IMR-90 (cell line): ENCODE measurements around the gene RERE. TPM values are rescaled to one million over a fixed set of nuclear protein-coding genes. Genes with fewer than 3 reads are reported as not detected.

Source experiments
- ATAC-seq: fragments of 200-7000 bp; cut with Tn5 transposase; 2 replicates; pipeline ENCODE4 v1.9.1; 2020; ENCODE audit warnings: low read depth, mild to moderate bottlenecking, moderate library complexity
- BruUV-seq: library from RNA; stranded (reverse); fragments of 400-500 nt; replicated peaks from 2 replicates; lab custom pipeline; 2021; lab: Mats Ljungman, UMichigan
- CTCF ChIA-PET: fragments of 300-600 bp; formaldehyde crosslinking; extraction: SDS; loops from one replicate; lab custom pipeline; 2021; ENCODE audit warnings: antibody characterized with exemption; lab: Yijun Ruan, JAX
- POLR2A ChIA-PET: fragments of 300-600 bp; sonication (Branson Sonifier 250); formaldehyde crosslinking; loops from one replicate; lab custom pipeline; 2022; ENCODE audit warnings: antibody characterized with exemption; ENCODE audit not compliant: unreplicated experiment; lab: Charles Lee
- DNase-seq: peaks from one replicate; pipeline ENCODE4 v3.0.0; 2013
- H2AFZ ChIP-seq: replicated peaks from 2 replicates; pipeline ENCODE3; 2013; ENCODE audit warnings: low read length, mild to moderate bottlenecking; ENCODE audit not compliant: poor library complexity
- H2AK5ac ChIP-seq: 2 replicates; pipeline ENCODE4 v1.6.1; 2013; ENCODE audit warnings: low read depth, low read length, inconsistent platforms
- H2AK9ac ChIP-seq: replicated peaks from 2 replicates; pipeline ENCODE3; 2013; ENCODE audit warnings: mild to moderate bottlenecking, low read depth, low read length, moderate library complexity; ENCODE audit not compliant: poor library complexity
- H2BK120ac ChIP-seq: 2 replicates; pipeline ENCODE4 v1.6.1; 2013; ENCODE audit warnings: low read depth, low read length, inconsistent platforms
- H2BK15ac ChIP-seq: 3 replicates; pipeline ENCODE4 v1.6.1; 2013; ENCODE audit warnings: low read depth, low read length, inconsistent platforms
- H2BK20ac ChIP-seq: 2 replicates; pipeline ENCODE4 v1.6.1; 2013; ENCODE audit warnings: low read depth, mild to moderate bottlenecking, inconsistent platforms, low read length, moderate library complexity
- H2BK5ac ChIP-seq: 2 replicates; pipeline ENCODE4 v1.6.1; 2013; ENCODE audit warnings: mild to moderate bottlenecking, low read depth, low read length, inconsistent platforms; ENCODE audit not compliant: poor library complexity, severe bottlenecking
- H3K14ac ChIP-seq: replicated peaks from 2 replicates; pipeline ENCODE4 v1.6.1; 2013; ENCODE audit warnings: low read depth, low read length, inconsistent platforms
- H3K18ac ChIP-seq: 2 replicates; pipeline ENCODE4 v1.6.1; 2013; ENCODE audit warnings: low read depth, low read length, control low read depth
- H3K23ac ChIP-seq: 2 replicates; pipeline ENCODE4 v1.6.1; 2013; ENCODE audit warnings: low read depth, low read length, inconsistent platforms
- H3K27ac ChIP-seq: 2 replicates; pipeline ENCODE4 v1.5.1; 2013; ENCODE audit warnings: mild to moderate bottlenecking, control low read depth, low read length; ENCODE audit not compliant: insufficient read depth
- H3K27me3 ChIP-seq: 2 replicates; pipeline ENCODE4 v1.6.1; 2013; ENCODE audit warnings: low read length; ENCODE audit not compliant: control insufficient read depth, insufficient read depth
- H3K36me3 ChIP-seq: 2 replicates; pipeline ENCODE4 v1.6.1; 2013; ENCODE audit warnings: low read length, mixed read lengths; ENCODE audit not compliant: control insufficient read depth, insufficient read depth
- H3K4ac ChIP-seq: 2 replicates; pipeline ENCODE4 v1.6.1; 2013; ENCODE audit warnings: low read depth, low read length, inconsistent platforms
- H3K4me1 ChIP-seq: 2 replicates; pipeline ENCODE4 v1.6.1; 2013; ENCODE audit warnings: low read length, mixed read lengths; ENCODE audit not compliant: control insufficient read depth, insufficient read depth
- H3K4me2 ChIP-seq: 2 replicates; pipeline ENCODE4 v1.6.1; 2013; ENCODE audit warnings: low read depth, mild to moderate bottlenecking, control low read depth, low read length, moderate library complexity
- H3K4me3 ChIP-seq: 2 replicates; pipeline ENCODE4 v1.5.1; 2013; ENCODE audit warnings: low read depth, mild to moderate bottlenecking, control low read depth, low read length, moderate library complexity; ENCODE audit not compliant: insufficient read depth
- H3K56ac ChIP-seq: 2 replicates; pipeline ENCODE4 v1.6.1; 2013; ENCODE audit warnings: low read length, inconsistent platforms; ENCODE audit not compliant: insufficient read depth; ENCODE audit errors: extremely low read depth
- H3K79me1 ChIP-seq, 2 experiments: 2 replicates each; pipeline ENCODE4 v1.6.1; 2013; ENCODE audit warnings: low read length in 2 of 2, inconsistent platforms in 1 of 2, low read depth in 1 of 2
- H3K9ac ChIP-seq: 2 replicates; pipeline ENCODE4 v1.6.1; 2013; ENCODE audit warnings: low read depth, low read length, control low read depth
- H3K9me1 ChIP-seq: 2 replicates; pipeline ENCODE4 v1.6.1; 2013; ENCODE audit warnings: low read length, inconsistent platforms; ENCODE audit not compliant: insufficient read depth
- H3K9me3 ChIP-seq: 2 replicates; pipeline ENCODE4 v1.6.1; 2013; ENCODE audit warnings: low read length; ENCODE audit not compliant: control insufficient read depth, insufficient read depth
- H4K20me1 ChIP-seq: 2 replicates; pipeline ENCODE4 v1.6.1; 2013; ENCODE audit warnings: low read length, inconsistent platforms; ENCODE audit not compliant: insufficient read depth
- H4K5ac ChIP-seq: 2 replicates; pipeline ENCODE4 v1.6.1; 2013; ENCODE audit warnings: mild to moderate bottlenecking, low read depth, low read length, control low read depth
- H4K8ac ChIP-seq, 2 experiments: 2 replicates each; pipeline ENCODE4 v1.6.1; 2013; ENCODE audit warnings: low read depth in 2 of 2, low read length in 2 of 2, control low read depth in 1 of 2, inconsistent platforms in 1 of 2
- H4K91ac ChIP-seq: 2 replicates; pipeline ENCODE4 v1.6.1; 2013; ENCODE audit warnings: low read depth, low read length, inconsistent platforms; ENCODE audit not compliant: insufficient read depth
- BHLHE40 ChIP-seq: fragments of 150-350 bp; IDR thresholded peaks from 2 replicates; pipeline ENCODE4 v1.6.1; 2016; ENCODE audit warnings: mild to moderate bottlenecking, low read depth, low read length
- CEBPB ChIP-seq: IDR thresholded peaks from 2 replicates; pipeline ENCODE4 v1.6.1; 2012; ENCODE audit warnings: low read depth, low read length, improper control_type of control experiment
- MAFK ChIP-seq: IDR thresholded peaks from 2 replicates; pipeline ENCODE4 v1.6.1; 2012; ENCODE audit warnings: low read depth, low read length, improper control_type of control experiment
- NFE2L2 ChIP-seq: fragments of 150-350 bp; IDR thresholded peaks from 2 replicates; pipeline ENCODE4 v1.6.1; 2016; ENCODE audit warnings: low read depth, mild to moderate bottlenecking, low read length
- WGBS, 2 experiments: methylation state at CpG; one replicate each; pipeline versions ENCODE4 v1.1.5 to v1.1.7; 2013; ENCODE audit warnings: missing lambda C conversion rate in 2 of 2; ENCODE audit not compliant: insufficient read length in 1 of 2; ENCODE audit errors: extremely low coverage in 2 of 2; 5-methylcytosine and 5-hydroxymethylcytosine counted together
- dilution Hi-C: fragments of 300-500 bp; cut with HindIII; formaldehyde crosslinking; loops from one replicate; pipeline ENCODE4 v1.14.3; 2018; ENCODE audit warnings: low sequenced_read_pairs; ENCODE audit not compliant: unreplicated experiment
- in situ Hi-C: fragments of 300-500 bp; cut with MboI; formaldehyde crosslinking; loops from 3 replicates; pipeline ENCODE4 v1.14.3; 2019; ENCODE audit warnings: low sequenced_read_pairs, inconsistent platforms, mixed read lengths
- intact Hi-C: fragments of 100-400 bp; cut with micrococcal nuclease; formaldehyde crosslinking; loops from 2 replicates; pipeline ENCODE4 v1.10.0; 2022
- polyA plus RNA-seq, 3 experiments: library from polyadenylated mRNA; depleted of rRNA; stranded (reverse); fragments of >200 nt; gene quantifications; 2 replicates each; pipeline ENCODE4 v1.2.3, GENCODE V29; 2012; ENCODE audit warnings: low replicate concordance in 1 of 3
- total RNA-seq: library from RNA; depleted of rRNA; stranded (reverse); fragments of >200 nt; gene quantifications from 2 replicates; pipeline ENCODE4 v1.2.3, GENCODE V29; 2012
- TF ChIP-seq, protein P1 (sequence below): fragments of 150-350 bp; IDR thresholded peaks from 2 replicates; pipeline ENCODE4 v1.6.1; 2017; ENCODE audit warnings: mild to moderate bottlenecking, antibody characterized with exemption, low read length, low read depth

The RERE gene
- total and polyA plus RNA-seq, 2 of the 4 experiments (the other 2 are of a cell fraction): 11.5 to 25.1 TPM

DNA sequence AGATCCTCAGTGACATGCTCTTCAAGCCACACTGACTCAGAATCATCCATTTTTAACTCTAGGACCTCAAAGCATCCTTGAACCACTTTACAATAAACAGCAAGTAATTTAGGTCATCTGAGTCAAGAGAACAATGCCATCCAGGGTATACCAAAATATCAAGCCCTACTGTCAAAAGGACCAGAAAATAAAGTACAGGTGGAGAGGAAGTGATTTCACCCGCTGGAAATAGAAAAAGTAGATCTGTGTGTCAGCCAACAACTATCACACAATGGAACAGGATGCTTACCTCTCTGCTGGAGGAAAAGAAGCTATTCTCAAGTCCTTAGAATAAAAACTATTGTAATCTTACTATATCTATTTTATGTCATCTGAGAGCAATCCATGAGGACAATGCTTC is 37.0 kb downstream of the RERE start:
- H4K91ac ChIP-seq: no peak overlapping the region
- H3K36me3 ChIP-seq: no peaks in the 10 kb centered on the region
- no peak for ATAC-seq
- no peak overlapping the region for H2AK9ac ChIP-seq
- peaks cover 3% of the 10 kb centered on the region; the same call in 1 of the 2 replicates for H3K9me1 ChIP-seq
- ChIA-PET CTCF (no interaction called here), POLR2A (no interaction called here)
- H3K4me1 ChIP-seq: no peaks in the 10 kb centered on the region
- H2AFZ ChIP-seq: no peak overlapping the region
- H3K79me1 ChIP-seq: peaks cover 20 to 21% of the 10 kb centered on the region in 2 experiments; a peak in 3 of 4 replicates
- no peak overlapping the region for H3K4me2 ChIP-seq
- H2BK15ac ChIP-seq: no peak overlapping the region
- peaks cover 5% of the 10 kb centered on the region; the same call in 1 of the 2 replicates for H4K20me1 ChIP-seq
- H3K27ac ChIP-seq: no peak overlapping the region
- no peaks in the 10 kb centered on the region for H3K27me3 ChIP-seq
- intact Hi-C loops (no loop called here), in situ Hi-C loops (no loop called here), dilution Hi-C loops (no loop called here)
- no peak overlapping the region for H3K4me3 ChIP-seq
- no CpG with 5 or more reads among the region's 1 CpG for WGBS, 2 experiments
- no peak overlapping the region for H4K8ac ChIP-seq
- H4K5ac ChIP-seq: no peak overlapping the region
- H3K9me3 ChIP-seq: no peaks in the 10 kb centered on the region
- H3K56ac ChIP-seq: no peak overlapping the region
- no peak overlapping the region for H3K18ac ChIP-seq
- H2AK5ac ChIP-seq: no peak overlapping the region
- H3K9ac ChIP-seq: no peak overlapping the region
- no peak overlapping the region for H2BK120ac ChIP-seq
- H3K4ac ChIP-seq: no peak overlapping the region
- DNase-seq: no peak
- H3K14ac ChIP-seq: no peak overlapping the region
- H2BK20ac ChIP-seq: no peak overlapping the region
- BruUV-seq: no TSS peak
- H3K23ac ChIP-seq: no peak overlapping the region
- TF ChIP-seq NFE2L2 (no peak), BHLHE40 (no peak), CEBPB (no peak), MAFK (no peak)
- TF ChIP-seq, protein P1, sequence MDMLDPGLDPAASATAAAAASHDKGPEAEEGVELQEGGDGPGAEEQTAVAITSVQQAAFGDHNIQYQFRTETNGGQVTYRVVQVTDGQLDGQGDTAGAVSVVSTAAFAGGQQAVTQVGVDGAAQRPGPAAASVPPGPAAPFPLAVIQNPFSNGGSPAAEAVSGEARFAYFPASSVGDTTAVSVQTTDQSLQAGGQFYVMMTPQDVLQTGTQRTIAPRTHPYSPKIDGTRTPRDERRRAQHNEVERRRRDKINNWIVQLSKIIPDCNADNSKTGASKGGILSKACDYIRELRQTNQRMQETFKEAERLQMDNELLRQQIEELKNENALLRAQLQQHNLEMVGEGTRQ: no peak
- H2BK5ac ChIP-seq: no peak overlapping the region
